IPS-NIHi7 (cell line): ENCODE results near the gene ATP8A1.

Source experiments
- DNase-seq: peaks from one replicate; pipeline ENCODE4 v3.0.0; 2012; ENCODE audit warnings: mixed read lengths; ENCODE audit errors: extremely low spot score

The ATP8A1 gene

GRCh38 chr4:42649870-42650269 is 7.0 kb downstream of the ATP8A1 start:
- no peak for DNase-seq

- no peak for DNase-seq
Measured at GRCh38 chr4:42646999-42647541, 9.8 kb downstream of the ATP8A1 start.

GRCh38 chr4:42646013-42646784 is 10.7 kb downstream of the ATP8A1 start:
- no peak for DNase-seq

GRCh38 chr4:42644897-42645296 is 12.0 kb downstream of the ATP8A1 start:
- DNase-seq, result no peak

- DNase-seq, result no peak
Measured at GRCh38 chr4:42643685-42644084, 13.2 kb downstream of the ATP8A1 start.

GRCh38 chr4:42642845-42643615 is 13.9 kb downstream of the ATP8A1 start:
- DNase-seq, result no peak

GRCh38 chr4:42642101-42642797 is 14.7 kb downstream of the ATP8A1 start:
- DNase-seq, result no peak

GRCh38 chr4:42641656-42642055 is 15.2 kb downstream of the ATP8A1 start:
- DNase-seq, result no peak

GRCh38 chr4:42641161-42641560 is 15.7 kb downstream of the ATP8A1 start:
- DNase-seq, result no peak

GRCh38 chr4:42640613-42641012 is 16.3 kb downstream of the ATP8A1 start:
- no peak for DNase-seq

GRCh38 chr4:42638993-42639392 is 17.9 kb downstream of the ATP8A1 start:
- DNase-seq, result no peak

GRCh38 chr4:42638321-42638720 is 18.6 kb downstream of the ATP8A1 start:
- no peak for DNase-seq

GRCh38 chr4:42637867-42638266 is 19.0 kb downstream of the ATP8A1 start:
- no peak for DNase-seq

GRCh38 chr4:42637104-42637503 is 19.8 kb downstream of the ATP8A1 start:
- no peak for DNase-seq

GRCh38 chr4:42636645-42636949 is 20.3 kb downstream of the ATP8A1 start:
- DNase-seq, result no peak

- no peak for DNase-seq
Measured at GRCh38 chr4:42633605-42634388, 23.1 kb downstream of the ATP8A1 start.

- DNase-seq, result no peak
Measured at GRCh38 chr4:42632653-42633382, 24.1 kb downstream of the ATP8A1 start.

- DNase-seq, result no peak
Measured at GRCh38 chr4:42630908-42631307, 26.0 kb downstream of the ATP8A1 start.

GRCh38 chr4:42628740-42629139 is 28.2 kb downstream of the ATP8A1 start:
- no peak for DNase-seq

- DNase-seq, result no peak
Measured at GRCh38 chr4:42627885-42628646, 28.8 kb downstream of the ATP8A1 start.
